Stimulated activated naive CD8-positive, alpha-beta T cell treated with anti-CD3 and anti-CD28 coated beads, Interleukin-15, amount 100 ng/mL, for 72 hours (primary cell): ENCODE data around the gene PDCD4.

ENCODE experiments used
- ATAC-seq: fragments of 150-1000 bp; cut with Tn5 transposase; 2 replicates; pipeline ENCODE4 v1.10.0; 2021; ENCODE audit warnings: mild to moderate bottlenecking, moderate library complexity
- DNase-seq, 2 donors: peaks; one replicate each; pipeline ENCODE4 v3.0.0; 2021 to 2022
- H3K27ac Mint-ChIP-seq, 2 donors: one replicate each; pipeline ENCODE4 v1.8.0; 2022; ENCODE audit warnings: mild to moderate bottlenecking in 2 of 2, mixed read lengths in 2 of 2, moderate library complexity in 2 of 2
- H3K27me3 Mint-ChIP-seq: one replicate; pipeline ENCODE4 v1.8.0; 2022; ENCODE audit warnings: mixed read lengths
- H3K4me1 Mint-ChIP-seq: one replicate; pipeline ENCODE4 v1.8.0; 2022; ENCODE audit warnings: mild to moderate bottlenecking, mixed read lengths
- H3K4me3 Mint-ChIP-seq, 2 donors: one replicate each; pipeline ENCODE4 v1.8.0; 2022; ENCODE audit warnings: mild to moderate bottlenecking in 2 of 2, mixed read lengths in 2 of 2, moderate library complexity in 1 of 2
- H3K9me3 Mint-ChIP-seq, 2 donors: one replicate each; pipeline ENCODE4 v1.8.0; 2022; ENCODE audit warnings: mixed read lengths in 2 of 2

Gene PDCD4

GRCh38 chr10:110939419-110939818, 67.7 kb downstream of the PDCD4 start:
- Mint-ChIP-seq H3K4me3 (no peak overlapping the region), H3K4me1 (peaks cover 12% of the 10 kb centered on the region), H3K27ac (no peak overlapping the region), H3K27me3 (no peaks in the 10 kb centered on the region), H3K9me3 (peaks cover 0 to 19% of the 10 kb centered on the region in 2 donors)
- ATAC-seq (no peak), DNase-seq (no peak)

- ATAC-seq (no peak), DNase-seq (no peak)
- Mint-ChIP-seq H3K9me3 (peaks cover 7 to 30% of the 10 kb centered on the region in 2 donors), H3K27ac (no peak overlapping the region), H3K27me3 (no peaks in the 10 kb centered on the region), H3K4me1 (peaks cover 37% of the 10 kb centered on the region), H3K4me3 (no peak overlapping the region)
Measured at GRCh38 chr10:110944792-110945396, 73.2 kb downstream of the PDCD4 start.

- ATAC-seq (no peak), DNase-seq (no peak)
- H3K27ac Mint-ChIP-seq: no peak overlapping the region
- peaks cover 37% of the 10 kb centered on the region for H3K4me1 Mint-ChIP-seq
- H3K27me3 Mint-ChIP-seq: no peaks in the 10 kb centered on the region
- peaks cover 7 to 26% of the 10 kb centered on the region in 2 donors for H3K9me3 Mint-ChIP-seq
- H3K4me3 Mint-ChIP-seq: no peak overlapping the region
Measured at GRCh38 chr10:110946496-110946895, 74.8 kb downstream of the PDCD4 start.

- no peak overlapping the region for H3K27ac Mint-ChIP-seq
- ATAC-seq (no peak), DNase-seq (no peak)
- no peaks in the 10 kb centered on the region for H3K27me3 Mint-ChIP-seq
- H3K9me3 Mint-ChIP-seq: peaks cover 7 to 26% of the 10 kb centered on the region in 2 donors
- peaks cover 37% of the 10 kb centered on the region for H3K4me1 Mint-ChIP-seq
- H3K4me3 Mint-ChIP-seq: no peak overlapping the region
Measured at GRCh38 chr10:110947061-110947595, 75.4 kb downstream of the PDCD4 start.
